HG03135 (cell line): Measurements from ENCODE around the gene SEMA6C.

ENCODE experiments used
- ATAC-seq: cut with Tn5 transposase; IDR thresholded peaks from one replicate; pipeline ENCODE4 v1.9.1; 2021; ENCODE audit warnings: mild to moderate bottlenecking, moderate library complexity; ENCODE audit not compliant: unreplicated experiment

Gene SEMA6C

DNA sequence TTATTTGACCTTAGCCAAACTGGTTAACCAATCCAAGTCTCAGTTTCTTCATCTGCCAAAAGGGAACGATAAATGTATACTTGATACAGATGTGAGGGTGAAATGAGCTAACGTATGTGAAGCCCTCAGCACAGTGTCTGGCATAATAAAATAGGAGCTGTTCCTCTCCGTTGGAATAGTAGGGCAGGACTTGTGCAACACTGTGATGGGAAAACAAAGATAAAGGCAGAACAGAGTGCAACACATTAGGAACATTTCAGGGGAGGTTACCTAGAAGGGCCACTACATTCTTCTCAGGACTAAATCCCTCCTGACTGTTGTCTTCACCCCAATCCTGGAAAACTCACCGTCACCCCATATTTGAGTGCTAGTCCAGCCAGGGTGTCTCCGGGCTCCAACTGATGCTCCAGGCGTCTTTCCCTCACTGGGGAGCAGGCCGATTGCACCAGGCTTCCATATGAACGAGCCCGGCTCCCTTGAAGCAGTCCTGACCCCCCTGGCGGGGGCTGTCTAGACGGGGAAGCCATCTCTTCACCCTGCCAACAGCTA lies 18.4 kb upstream of the SEMA6C start:
- no peak for ATAC-seq

DNA sequence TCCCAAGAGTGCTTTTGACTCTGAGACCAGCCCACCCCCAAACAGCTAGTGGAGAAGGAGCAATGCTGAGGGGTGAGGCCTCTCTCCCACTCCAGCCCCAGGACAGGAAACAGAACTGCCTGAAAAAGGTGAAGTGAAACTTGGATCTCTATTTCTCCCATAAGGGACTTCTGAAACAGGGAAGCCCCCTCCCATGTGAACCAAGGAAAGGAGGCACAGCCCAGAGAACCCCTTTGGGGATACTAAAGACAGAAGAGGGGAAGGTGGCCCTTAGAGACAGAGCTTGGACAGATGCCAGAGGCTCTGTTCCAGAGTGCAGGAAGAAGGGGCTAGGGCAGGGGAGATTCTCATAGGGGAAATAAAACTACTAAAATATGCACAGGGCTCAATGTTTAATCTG lies 12.9 kb upstream of the SEMA6C start:
- no peak for ATAC-seq

- no peak for ATAC-seq
These were observed 12.4 kb upstream of the SEMA6C start for GRCh38 chr1:151158751-151159251.

DNA sequence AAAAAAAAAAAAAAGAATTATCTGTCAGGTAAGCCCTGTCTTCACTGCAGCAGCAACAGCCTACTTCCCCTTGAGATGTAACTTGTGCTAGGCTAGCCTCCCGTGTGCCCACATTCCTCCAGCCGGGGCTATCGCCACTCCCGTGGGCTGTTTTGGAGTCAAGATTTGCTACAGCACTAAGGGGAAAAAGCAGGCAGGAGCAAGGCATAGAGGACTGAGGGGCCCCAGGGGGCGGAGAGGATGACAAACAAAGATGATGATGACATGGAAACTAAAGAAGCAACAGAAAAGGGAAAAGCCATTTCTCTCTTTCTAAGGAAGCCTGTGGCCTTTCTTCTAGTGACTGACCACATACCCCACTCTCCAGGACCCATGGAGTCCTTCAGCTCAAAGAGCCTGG lies 11.9 kb upstream of the SEMA6C start:
- ATAC-seq = no peak

- ATAC-seq = no peak
These were observed 10.7 kb upstream of the SEMA6C start for GRCh38 chr1:151157067-151157531.

- peak; percentile 68 for ATAC-seq
These were observed 10.0 kb upstream of the SEMA6C start, which contains the start of gene TNFAIP8L2 for GRCh38 chr1:151156515-151156819. TSS of gene TNFAIP8L2 (plus strand) at chr1:151156649. CDS start at chr1:151158698, 2,049 bp downstream.

DNA sequence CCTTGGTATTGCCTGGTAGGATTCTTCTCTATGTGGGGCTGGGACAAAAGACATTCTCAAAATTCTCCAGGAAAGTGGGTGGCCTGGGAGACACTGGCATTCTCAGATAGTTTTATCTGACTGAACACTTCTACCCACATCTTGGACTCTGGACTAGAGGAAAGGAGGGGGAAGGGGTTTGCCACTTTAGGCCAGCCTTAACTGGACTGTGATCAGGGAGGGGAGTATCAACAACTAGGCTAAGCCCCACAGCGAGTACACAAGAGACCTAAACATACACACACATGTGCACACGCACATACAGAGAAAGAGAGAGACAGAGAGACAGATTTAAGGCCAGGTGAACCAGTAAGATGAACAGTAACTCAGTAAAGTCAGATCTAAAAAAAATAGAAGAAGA lies 1.2 kb upstream of the SEMA6C start:
- ATAC-seq = no peak

GRCh38 chr1:151147132-151147503 lies 687 bp upstream of the SEMA6C start:
- no peak for ATAC-seq

DNA sequence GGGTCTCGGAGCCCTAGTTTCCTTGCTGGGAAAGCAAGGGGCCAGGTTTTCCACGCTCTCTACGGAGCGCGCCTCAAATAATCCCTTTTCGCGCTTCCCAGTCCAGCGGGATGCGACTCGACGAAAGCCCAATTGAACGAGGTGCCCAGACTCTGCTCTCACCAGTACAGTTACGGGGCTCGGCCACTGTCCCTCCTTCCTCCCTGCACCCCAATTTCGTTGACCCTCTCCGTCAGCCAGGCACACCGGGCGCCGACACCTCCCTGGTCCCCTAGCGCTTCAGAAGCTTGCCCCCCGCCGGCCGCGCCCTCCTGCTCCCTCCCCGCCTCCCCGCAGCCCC lies 389 bp downstream of the SEMA6C start:
- no peak for ATAC-seq

DNA sequence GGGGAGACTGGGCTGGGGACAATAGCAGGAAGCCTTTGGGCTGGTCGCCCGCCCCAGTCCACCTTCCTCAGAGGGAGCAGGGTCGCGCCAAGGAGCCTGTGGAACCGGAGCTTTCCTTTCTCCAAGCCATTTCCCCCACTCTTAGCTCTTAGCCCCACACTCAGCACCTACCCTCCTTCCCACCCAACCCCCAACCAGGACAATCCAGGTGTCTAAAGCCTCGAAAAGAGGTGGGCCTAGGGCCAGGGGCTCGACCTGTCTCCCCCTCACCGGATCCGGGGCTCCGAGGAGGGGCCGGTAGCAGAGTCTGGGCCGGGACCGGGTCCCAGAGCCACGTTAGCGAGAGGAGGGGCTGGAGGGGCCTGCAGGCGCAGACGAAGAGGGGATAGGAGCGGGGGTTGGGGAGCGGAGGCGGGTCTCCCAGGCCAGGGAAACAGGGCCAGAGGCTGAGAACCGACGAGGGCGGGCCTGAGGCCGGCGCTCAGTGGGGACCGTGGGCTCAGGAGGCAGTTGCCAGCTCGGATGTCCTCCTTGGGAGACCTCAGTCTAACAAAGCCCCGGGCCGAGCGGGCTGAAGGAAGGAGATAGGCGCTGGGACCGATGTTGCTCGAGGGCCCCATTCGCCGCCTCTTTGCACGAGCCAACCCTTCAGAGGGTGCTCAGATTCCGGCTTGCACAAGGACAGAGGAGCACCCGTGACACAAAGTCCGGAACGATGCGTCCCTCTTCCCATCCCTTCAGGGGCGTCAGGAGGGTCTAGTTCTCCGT lies 943 bp downstream of the SEMA6C start:
- no peak for ATAC-seq

DNA sequence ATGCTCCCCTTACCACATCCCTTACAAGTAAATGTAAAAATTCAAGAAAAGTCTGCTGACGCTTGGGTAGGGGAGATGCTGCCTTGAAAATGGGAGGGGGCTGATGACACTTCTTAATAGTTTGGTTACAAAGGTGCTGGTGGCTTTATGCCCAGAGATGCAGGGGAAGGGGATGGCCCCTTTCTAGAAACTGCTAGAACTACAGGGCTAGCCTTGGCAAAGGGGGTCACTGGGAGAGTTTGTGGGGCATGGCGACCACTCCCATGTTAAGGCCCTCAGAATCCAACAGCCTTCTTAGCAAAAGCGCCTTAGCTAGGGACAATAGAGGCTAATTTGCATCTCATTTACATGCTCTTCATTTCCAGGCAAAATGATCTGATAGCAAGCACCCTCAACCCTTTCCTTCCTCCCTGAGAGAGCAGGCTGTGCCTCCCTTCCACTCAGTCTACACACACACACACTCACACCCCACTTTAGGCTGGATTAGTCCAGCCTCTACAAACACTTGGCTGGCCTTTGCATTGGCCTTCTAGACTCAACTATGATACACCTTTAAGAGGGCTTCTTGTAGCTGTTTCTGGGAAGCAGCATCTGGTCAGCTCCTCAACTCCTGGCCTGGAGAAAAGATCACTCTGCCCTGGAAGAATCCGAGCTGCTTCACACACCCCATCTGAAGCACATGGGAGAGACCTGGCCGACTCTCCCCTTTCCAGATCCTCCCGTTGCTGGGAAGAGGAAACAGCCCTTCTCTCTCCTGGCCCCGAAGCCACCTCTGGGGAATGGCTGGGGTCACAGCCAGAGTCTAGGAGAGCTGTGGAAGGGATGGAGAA lies 1.7 kb downstream of the SEMA6C start:
- no peak for ATAC-seq

GRCh38 chr1:151143986-151144385 lies 2.4 kb downstream of the SEMA6C start:
- ATAC-seq = no peak

- ATAC-seq = no peak
These were observed 3.4 kb downstream of the SEMA6C start for GRCh38 chr1:151143057-151143435.

DNA sequence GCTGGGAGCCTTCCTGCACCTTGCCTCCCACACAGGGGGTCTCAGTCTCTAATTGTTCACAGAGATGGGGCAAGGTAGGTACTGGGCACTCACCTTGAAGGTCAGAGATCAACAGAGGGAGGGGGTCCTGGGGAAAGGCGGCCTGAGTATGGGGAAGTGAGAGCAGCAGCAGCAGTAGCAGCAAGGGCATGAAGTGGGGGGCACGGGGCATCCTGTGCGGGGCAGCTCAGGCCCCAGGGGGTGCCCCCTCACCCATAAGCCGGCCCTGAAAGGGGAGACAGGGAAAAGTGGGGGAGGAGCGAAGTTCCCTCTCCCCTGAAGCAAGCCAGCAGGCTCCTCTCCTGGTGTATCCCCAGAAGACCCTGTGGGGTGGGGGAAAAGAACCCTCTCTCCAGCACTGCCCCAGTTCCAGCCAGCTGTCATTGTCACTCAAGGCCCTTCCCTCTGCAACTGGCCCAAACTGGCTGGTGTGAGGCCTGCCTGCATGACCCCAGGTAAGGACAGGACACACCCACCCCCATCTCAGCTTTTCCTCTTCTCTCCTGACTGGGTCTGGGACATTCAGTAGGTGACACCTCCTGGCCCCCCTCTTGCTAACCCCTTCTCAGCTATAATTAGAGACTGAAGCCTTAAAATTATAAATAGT lies 3.9 kb downstream of the SEMA6C start:
- ATAC-seq = no peak

- no peak for ATAC-seq
These were observed 8.6 kb downstream of the SEMA6C start for GRCh38 chr1:151137789-151138188.

DNA sequence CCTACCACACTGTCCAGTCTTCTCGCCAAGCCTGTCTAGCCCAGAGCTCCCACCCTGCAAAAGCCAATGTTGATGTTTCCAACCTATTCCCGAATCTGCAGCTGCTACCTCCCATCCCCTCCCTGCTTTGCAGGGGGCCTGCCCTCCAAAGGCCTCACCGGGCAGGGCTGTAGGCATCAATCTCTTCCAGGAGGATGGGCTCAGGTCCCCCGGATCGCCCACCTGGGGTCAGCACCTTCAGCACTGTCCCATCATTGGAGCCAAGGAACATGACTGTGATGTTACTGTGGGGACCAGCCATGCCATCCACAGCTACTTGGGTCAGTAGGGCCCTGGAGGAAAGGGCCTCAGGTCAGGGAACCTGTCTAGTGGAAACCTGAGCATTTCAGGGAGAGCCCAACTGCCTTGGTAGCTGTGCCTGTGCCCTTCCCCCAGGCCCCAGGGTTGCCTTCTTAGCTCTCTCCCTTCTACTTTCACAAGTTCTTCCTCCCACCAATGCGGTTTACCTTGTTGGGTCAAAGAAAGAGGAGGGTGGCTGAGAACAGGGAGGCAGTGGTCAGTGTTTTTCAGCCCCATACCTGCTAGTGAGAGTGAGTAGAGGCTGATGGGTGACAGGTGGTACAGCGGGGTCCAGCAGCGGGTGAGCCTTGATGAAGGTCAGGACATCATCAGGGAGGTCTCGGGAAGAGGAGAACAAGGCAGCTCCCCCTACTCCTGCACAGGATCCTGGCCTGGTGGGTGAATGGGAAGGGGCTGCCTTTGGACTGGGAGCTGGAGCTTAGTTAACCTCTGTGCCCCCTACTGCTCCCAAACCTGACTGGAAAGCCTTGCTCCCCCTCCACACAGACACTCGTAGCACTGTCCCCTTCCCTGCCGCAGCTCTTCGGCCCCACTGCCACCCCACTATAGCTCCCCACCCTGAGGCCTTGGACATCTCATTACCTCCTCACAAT lies 10.7 kb downstream of the SEMA6C start:
- no peak for ATAC-seq

DNA sequence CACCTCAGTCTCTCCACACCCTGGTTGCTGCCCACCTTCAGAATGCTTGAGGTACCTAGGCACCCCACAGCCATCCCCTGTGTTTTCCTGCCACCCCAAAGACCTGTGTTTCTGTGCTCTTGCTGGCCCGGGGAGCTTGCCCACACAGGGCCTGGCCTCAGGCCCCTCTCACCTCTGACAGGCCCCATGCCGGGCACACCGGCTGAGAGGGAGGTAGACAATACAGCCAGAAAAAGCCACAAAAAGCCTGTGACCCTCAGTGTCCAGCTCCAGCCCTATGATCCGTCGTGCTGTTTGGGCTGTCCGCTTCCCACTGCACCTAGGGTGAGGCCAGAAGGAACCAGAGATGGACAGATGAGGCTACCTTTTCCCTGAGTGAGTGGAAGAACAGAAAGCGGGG lies 11.4 kb downstream of the SEMA6C start:
- no peak for ATAC-seq

- no peak for ATAC-seq
These were observed 12.0 kb downstream of the SEMA6C start for GRCh38 chr1:151134396-151134795.

GRCh38 chr1:151133018-151133806 lies 13.2 kb downstream of the SEMA6C start:
- no peak for ATAC-seq
